GM12878 (cell line): Measurements from ENCODE around the gene ALDH1A1. TPM values are rescaled to one million over a fixed set of nuclear protein-coding genes. Genes with fewer than 3 reads are reported as not detected.

Source experiments
- ATAC-seq: fragments of 200-7000 bp; cut with Tn5 transposase; 3 replicates; pipeline ENCODE4 v1.9.1; 2020; ENCODE audit warnings: mild to moderate bottlenecking, moderate library complexity
- BruUV-seq: library from RNA; stranded (reverse); fragments of 400-500 nt; replicated peaks from 2 replicates; lab custom pipeline; 2021; lab: Mats Ljungman, UMichigan
- CTCF ChIA-PET: fragments of 300-600 bp; sonication (Branson Sonifier 250); formaldehyde crosslinking; extraction: SDS; loops from one replicate; lab custom pipeline; 2021; ENCODE audit warnings: inconsistent platforms; lab: Yijun Ruan, JAX
- POLR2A ChIA-PET: fragments of 350-600 bp; formaldehyde crosslinking; extraction: SDS; loops from one replicate; lab custom pipeline; 2021; ENCODE audit warnings: inconsistent platforms; lab: Charles Lee
- RAD21 ChIA-PET: fragments of 300-600 bp; sonication (Branson Sonifier 250); formaldehyde crosslinking; loops from one replicate; lab custom pipeline; 2023; ENCODE audit warnings: antibody characterized with exemption; ENCODE audit not compliant: unreplicated experiment; lab: Charles Lee
- SMC1A ChIA-PET: fragments of 300-600 bp; sonication (Branson Sonifier 250); formaldehyde crosslinking; loops from one replicate; lab custom pipeline; 2023; ENCODE audit not compliant: unreplicated experiment, uncharacterized antibody; lab: Charles Lee
- DNase-seq: peaks from one replicate; pipeline ENCODE4 v3.0.0-alpha.2; 2011; ENCODE audit warnings: low read depth, low spot score
- FAIRE-seq: peaks from 3 replicates; lab custom pipeline; 2011; peaks lifted over from hg19 to GRCh38; lab: Jason Lieb, UNC
- H2AFZ ChIP-seq: 2 replicates; pipeline ENCODE4 v1.6.0; 2011; ENCODE audit warnings: low read depth, low read length, control low read depth; ENCODE audit not compliant: control insufficient read depth
- H3K27ac ChIP-seq: 2 replicates; pipeline ENCODE4 v1.5.1; 2011; ENCODE audit warnings: control low read depth; ENCODE audit not compliant: control insufficient read depth, insufficient read depth
- H3K27me3 ChIP-seq, 2 experiments: replicated peaks in 1 of 2; 2 replicates each; pipeline versions ENCODE4 v1.6.0 to v1.6.1; 2011; ENCODE audit warnings: low read length in 1 of 2; ENCODE audit not compliant: control insufficient read depth in 2 of 2, insufficient read depth in 2 of 2
- H3K36me3 ChIP-seq, 2 experiments: 2 replicates each; pipeline ENCODE4 v1.5.1; 2011; ENCODE audit warnings: low read length in 1 of 2; ENCODE audit not compliant: control insufficient read depth in 2 of 2, insufficient read depth in 2 of 2
- H3K4me1 ChIP-seq: 2 replicates; pipeline ENCODE4 v1.6.1; 2011; ENCODE audit warnings: mild to moderate bottlenecking, low read length, moderate library complexity, mixed read lengths; ENCODE audit not compliant: control insufficient read depth, insufficient read depth
- H3K4me2 ChIP-seq: 2 replicates; pipeline ENCODE4 v1.6.0; 2011; ENCODE audit warnings: control low read depth; ENCODE audit not compliant: control insufficient read depth, insufficient read depth
- H3K4me3 ChIP-seq: fragments of 200-600 bp; sonication (generic); 2 replicates; pipeline ENCODE4 v1.5.1; 2016
- H3K79me2 ChIP-seq: 2 replicates; pipeline ENCODE4 v1.6.0; 2011; ENCODE audit warnings: low read length; ENCODE audit not compliant: control insufficient read depth, insufficient read depth
- H3K9ac ChIP-seq: 2 replicates; pipeline ENCODE4 v1.8.0; 2011; ENCODE audit warnings: low read length, control low read depth, mixed read lengths; ENCODE audit not compliant: control insufficient read depth, insufficient read depth
- H3K9me3 ChIP-seq: replicated peaks from 3 replicates; pipeline ENCODE4 v1.5.1; 2011; ENCODE audit warnings: mild to moderate bottlenecking, low read length; ENCODE audit not compliant: control insufficient read depth, insufficient read depth
- H4K20me1 ChIP-seq: 2 replicates; pipeline ENCODE4 v1.6.0; 2011; ENCODE audit not compliant: control insufficient read depth, insufficient read depth
- E4F1 ChIP-seq: fragments of 450-650 bp; IDR thresholded peaks from 2 replicates; pipeline ENCODE4 v1.6.1; 2018; ENCODE audit warnings: borderline replicate concordance, mild to moderate bottlenecking; ENCODE audit not compliant: partially characterized antibody
- EED ChIP-seq: sonication (generic); IDR thresholded peaks from 2 replicates; pipeline ENCODE4 v1.6.1; 2016; ENCODE audit warnings: antibody characterized with exemption, low read depth
- HDGF ChIP-seq: fragments of 450-650 bp; IDR thresholded peaks from 2 replicates; pipeline ENCODE4 v1.6.1; 2016; ENCODE audit warnings: antibody characterized with exemption
- MEF2B ChIP-seq: fragments of 450-650 bp; IDR thresholded peaks from 2 replicates; pipeline ENCODE4 v1.6.1; 2018; ENCODE audit warnings: mild to moderate bottlenecking, moderate library complexity; ENCODE audit not compliant: partially characterized antibody, poor library complexity, severe bottlenecking
- MYB ChIP-seq: fragments of 150-350 bp; IDR thresholded peaks from 2 replicates; pipeline ENCODE4 v1.6.1; 2014; ENCODE audit warnings: mild to moderate bottlenecking, low read depth, low read length, borderline replicate concordance
- NKRF ChIP-seq: fragments of 450-650 bp; conservative IDR thresholded peaks from 2 replicates; pipeline ENCODE4 v1.6.1; 2017; ENCODE audit warnings: mild to moderate bottlenecking, moderate library complexity
- NR2C2 ChIP-seq: IDR thresholded peaks from 2 replicates; pipeline ENCODE4 v1.6.1; 2011; ENCODE audit warnings: borderline replicate concordance, low read depth; ENCODE audit not compliant: control insufficient read depth, insufficient read length
- PAX5 ChIP-seq: IDR thresholded peaks from 2 replicates; pipeline ENCODE4 v1.6.1; 2011; ENCODE audit warnings: low read depth, low read length, borderline replicate concordance
- RAD21 ChIP-seq: IDR thresholded peaks from 2 replicates; pipeline ENCODE4 v1.6.1; 2011; ENCODE audit warnings: mild to moderate bottlenecking, low read depth, low read length, moderate library complexity; ENCODE audit not compliant: insufficient read depth
- SMARCA5 ChIP-seq: fragments of 450-650 bp; IDR thresholded peaks from 2 replicates; pipeline ENCODE4 v1.6.1; 2017; ENCODE audit warnings: mild to moderate bottlenecking
- TCF7 ChIP-seq: IDR thresholded peaks from 2 replicates; pipeline ENCODE4 v1.6.1; 2014; ENCODE audit warnings: antibody characterized with exemption, borderline replicate concordance
- YBX1 ChIP-seq: fragments of 450-650 bp; IDR thresholded peaks from 2 replicates; pipeline ENCODE4 v1.6.1; 2016; ENCODE audit warnings: antibody characterized with exemption
- ZNF622 ChIP-seq: fragments of 450-650 bp; IDR thresholded peaks from 2 replicates; pipeline ENCODE4 v1.6.1; 2017; ENCODE audit warnings: mild to moderate bottlenecking, inconsistent platforms
- WGBS: methylation state at CpG from one replicate; pipeline ENCODE4 v1.1.6; 2016; ENCODE audit warnings: low lambda C conversion rate; ENCODE audit not compliant: insufficient replicate concordance, insufficient coverage; ENCODE audit errors: missing lambda C conversion rate; 5-methylcytosine and 5-hydroxymethylcytosine counted together
- in situ Hi-C: fragments of 300-500 bp; cut with MboI; formaldehyde crosslinking; loops from 9 replicates; pipeline ENCODE4 v1.14.3; 2018; ENCODE audit warnings: mixed read lengths
- intact Hi-C: fragments of 100-400 bp; cut with micrococcal nuclease; formaldehyde crosslinking; loops from one replicate; pipeline ENCODE4 v1.14.2; 2022; ENCODE audit not compliant: unreplicated experiment
- polyA plus RNA-seq, 11 experiments: library from polyadenylated mRNA; depleted of rRNA in 4 of 11; unstranded in 6 of 11; stranded (reverse) in 5 of 11; fragments of >200 nt; fragmentation: Nextera tagmentation in 4 of 11; fragmentation: Illumina TruSeq in 1 of 11; extraction: Ambion mirVana in 4 of 11; extraction: Trizol in 1 of 11; gene quantifications; 1 replicate in 1 of 11; 2 replicates in 10 of 11; pipeline versions ENCODE4 v1.2.1 to v1.2.3, GENCODE V29; 2011 to 2016; ENCODE audit warnings: inconsistent platforms in 2 of 11, missing spikeins in 2 of 11, low read depth in 1 of 11
- total RNA-seq, 4 experiments: library from RNA; depleted of rRNA in 3 of 4; stranded (reverse); fragments of >200 nt in 3 of 4; fragmentation: Illumina TruSeq in 1 of 4; extraction: Trizol in 1 of 4; gene quantifications; 2 replicates each; pipeline versions ENCODE4 v1.2.1 to v1.2.3, GENCODE V29; 2013 to 2021
- TF ChIP-seq, protein P1 (sequence below): IDR thresholded peaks from 2 replicates; pipeline ENCODE4 v1.6.1; 2011; ENCODE audit warnings: borderline replicate concordance, low read depth, mild to moderate bottlenecking, moderate library complexity, mixed read lengths, low read length; ENCODE audit not compliant: insufficient read depth; ENCODE audit errors: extremely low read length
- TF ChIP-seq, protein P2 (sequence below): fragments of 450-650 bp; IDR thresholded peaks from 2 replicates; pipeline ENCODE4 v1.6.1; 2017; ENCODE audit warnings: borderline replicate concordance

ALDH1A1 gene
- total and polyA plus RNA-seq, 10 of the 15 experiments (the other 5 are each of a cell fraction or from before 2014, with no cell fraction given), result 0.03 to 0.54 TPM; not detected in 8

- TF ChIP-seq YBX1 (no peak), MEF2B (no peak), HDGF (no peak), TCF7 (no peak), ZNF622 (no peak), NR2C2 (no peak), SMARCA5 (no peak), MYB (no peak), NKRF (no peak)
- TF ChIP-seq, protein P1, sequence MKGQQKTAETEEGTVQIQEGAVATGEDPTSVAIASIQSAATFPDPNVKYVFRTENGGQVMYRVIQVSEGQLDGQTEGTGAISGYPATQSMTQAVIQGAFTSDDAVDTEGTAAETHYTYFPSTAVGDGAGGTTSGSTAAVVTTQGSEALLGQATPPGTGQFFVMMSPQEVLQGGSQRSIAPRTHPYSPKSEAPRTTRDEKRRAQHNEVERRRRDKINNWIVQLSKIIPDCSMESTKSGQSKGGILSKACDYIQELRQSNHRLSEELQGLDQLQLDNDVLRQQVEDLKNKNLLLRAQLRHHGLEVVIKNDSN, result no peak
Measured at GRCh38 chr9:72946821-72947220, 6.0 kb downstream of the ALDH1A1 start (continued).

DNA sequence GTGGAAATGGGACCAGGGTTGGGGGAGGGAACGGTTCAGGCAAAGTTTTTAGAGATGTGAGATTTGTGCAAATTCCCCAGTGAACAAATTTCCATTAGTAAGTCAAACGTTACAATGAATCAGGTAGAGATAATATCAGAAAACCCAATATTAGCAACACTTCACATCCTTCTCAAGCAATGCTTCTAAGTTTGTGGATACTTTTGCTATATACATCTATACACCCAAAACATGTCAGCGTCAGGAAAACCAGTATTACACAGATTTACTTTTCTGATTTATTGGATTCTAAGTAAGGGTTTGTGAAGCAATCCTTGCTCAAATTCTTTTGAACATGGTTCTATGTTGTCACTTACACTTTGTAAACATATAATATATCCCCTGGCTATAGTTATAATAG lies 6.5 kb downstream of the ALDH1A1 start:
- ChIA-PET SMC1A (no interaction called here), CTCF (no interaction called here), POLR2A (no interaction called here), RAD21 (no interaction called here)
- no TSS peak for BruUV-seq
- ATAC-seq (no peak), FAIRE-seq (no peak), DNase-seq (no peak)
- WGBS, result 62% methylated on average over 3 of the region's 3 CpGs
- Histone ChIP-seq H3K27me3 (no peaks in the 10 kb centered on the region; a peak in 1 of 4 replicates), H3K9ac (no peak overlapping the region), H3K4me2 (no peak overlapping the region), H2AFZ (no peak overlapping the region), H4K20me1 (no peaks in the 10 kb centered on the region), H3K79me2 (no peaks in the 10 kb centered on the region), H3K27ac (no peak overlapping the region), H3K4me1 (no peaks in the 10 kb centered on the region), H3K4me3 (no peak overlapping the region), H3K36me3 (no peaks in the 10 kb centered on the region), H3K9me3 (no peaks in the 10 kb centered on the region)
- in situ Hi-C loops (no loop called here), intact Hi-C loops (no loop called here)
- TF ChIP-seq EED (no peak), RAD21 (no peak), PAX5 (no peak), E4F1 (no peak), TCF7 (no peak), NKRF (no peak)
- TF ChIP-seq, protein P2, sequence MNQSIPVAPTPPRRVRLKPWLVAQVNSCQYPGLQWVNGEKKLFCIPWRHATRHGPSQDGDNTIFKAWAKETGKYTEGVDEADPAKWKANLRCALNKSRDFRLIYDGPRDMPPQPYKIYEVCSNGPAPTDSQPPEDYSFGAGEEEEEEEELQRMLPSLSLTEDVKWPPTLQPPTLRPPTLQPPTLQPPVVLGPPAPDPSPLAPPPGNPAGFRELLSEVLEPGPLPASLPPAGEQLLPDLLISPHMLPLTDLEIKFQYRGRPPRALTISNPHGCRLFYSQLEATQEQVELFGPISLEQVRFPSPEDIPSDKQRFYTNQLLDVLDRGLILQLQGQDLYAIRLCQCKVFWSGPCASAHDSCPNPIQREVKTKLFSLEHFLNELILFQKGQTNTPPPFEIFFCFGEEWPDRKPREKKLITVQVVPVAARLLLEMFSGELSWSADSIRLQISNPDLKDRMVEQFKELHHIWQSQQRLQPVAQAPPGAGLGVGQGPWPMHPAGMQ, result no peak
